Esophagus (tissue), 2 donors: ENCODE results near the gene IL1RL1. TPM values are rescaled to one million over a fixed set of nuclear protein-coding genes. Genes with fewer than 3 reads are reported as not detected.
A peak's percentile ranks its signal among the peaks of the same experiment; 100 is the strongest.

Source experiments
- H3K27ac ChIP-seq, 2 donors: one replicate each; pipeline ENCODE4 v1.5.1; 2013; ENCODE audit warnings: low read depth in 2 of 2, mild to moderate bottlenecking in 2 of 2, inconsistent platforms in 1 of 2, low read length in 1 of 2, moderate library complexity in 1 of 2
- H3K27me3 ChIP-seq, 2 donors: one replicate each; pipeline ENCODE4 v1.6.1; 2013; ENCODE audit warnings: low read length in 2 of 2, control low read depth in 1 of 2, mild to moderate bottlenecking in 1 of 2; ENCODE audit not compliant: insufficient read depth in 2 of 2, control insufficient read depth in 1 of 2
- H3K36me3 ChIP-seq, 2 donors: one replicate each; pipeline ENCODE4 v1.6.1; 2013; ENCODE audit warnings: low read length in 1 of 2; ENCODE audit not compliant: control insufficient read depth in 2 of 2, insufficient read depth in 2 of 2
- H3K4me1 ChIP-seq, 2 donors: one replicate each; pipeline ENCODE4 v1.6.1; 2013; ENCODE audit warnings: low read length in 1 of 2; ENCODE audit not compliant: control insufficient read depth in 2 of 2, insufficient read depth in 2 of 2
- H3K4me3 ChIP-seq, 2 donors: one replicate each; pipeline ENCODE4 v1.5.1; 2013; ENCODE audit warnings: low read length in 2 of 2, mild to moderate bottlenecking in 2 of 2, low read depth in 1 of 2, moderate library complexity in 1 of 2
- H3K9me3 ChIP-seq, 2 donors: one replicate each; pipeline ENCODE4 v1.6.1; 2013; ENCODE audit warnings: mild to moderate bottlenecking in 2 of 2, low read depth in 1 of 2, low read length in 1 of 2, moderate library complexity in 1 of 2; ENCODE audit not compliant: control insufficient read depth in 2 of 2, insufficient read depth in 1 of 2
- WGBS, 2 donors: extraction: QIAGEN DNeasy Blood & Tissue Kit; methylation state at CpG; one replicate each; pipeline ENCODE4 v1.1.7; 2013; 5-methylcytosine and 5-hydroxymethylcytosine counted together
- polyA plus RNA-seq, 2 donors: library from polyadenylated mRNA; stranded (reverse); fragments of 200-250 nt; gene quantifications; one replicate each; pipeline ENCODE4 v1.2.3, GENCODE V29; 2013
- donor health status: healthy with polysubstance abuse.
- donor health status: Bipolar disorder and iron deficiency.

The IL1RL1 gene
- polyA plus RNA-seq, 2 donors, result 0.18 to 0.44 TPM

DNA sequence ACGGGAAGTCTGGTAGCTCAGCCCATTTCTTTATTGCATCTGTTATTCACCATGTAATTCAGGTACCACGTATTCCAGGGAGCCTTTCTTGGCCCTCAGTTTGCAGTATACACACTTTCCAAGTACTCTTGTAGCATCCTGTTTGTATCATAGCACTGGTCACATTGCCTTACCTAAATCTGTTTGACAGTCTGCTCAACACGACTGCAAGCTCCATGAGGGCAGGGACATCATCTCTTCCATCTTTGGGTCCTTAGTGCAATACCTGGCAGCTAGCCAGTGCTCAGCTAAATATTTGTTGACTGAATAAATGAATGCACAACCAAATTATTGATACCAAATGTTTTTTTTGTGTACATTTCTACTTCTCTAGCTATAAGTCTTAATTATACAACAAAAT lies 33.0 kb downstream of the IL1RL1 start:
- H3K4me3 ChIP-seq, result no peak overlapping the region
- WGBS, 2 donors, result 88 to 93% methylated on average over 3 of the region's 3 CpGs
- no peaks in the 10 kb centered on the region for H3K4me1 ChIP-seq

DNA sequence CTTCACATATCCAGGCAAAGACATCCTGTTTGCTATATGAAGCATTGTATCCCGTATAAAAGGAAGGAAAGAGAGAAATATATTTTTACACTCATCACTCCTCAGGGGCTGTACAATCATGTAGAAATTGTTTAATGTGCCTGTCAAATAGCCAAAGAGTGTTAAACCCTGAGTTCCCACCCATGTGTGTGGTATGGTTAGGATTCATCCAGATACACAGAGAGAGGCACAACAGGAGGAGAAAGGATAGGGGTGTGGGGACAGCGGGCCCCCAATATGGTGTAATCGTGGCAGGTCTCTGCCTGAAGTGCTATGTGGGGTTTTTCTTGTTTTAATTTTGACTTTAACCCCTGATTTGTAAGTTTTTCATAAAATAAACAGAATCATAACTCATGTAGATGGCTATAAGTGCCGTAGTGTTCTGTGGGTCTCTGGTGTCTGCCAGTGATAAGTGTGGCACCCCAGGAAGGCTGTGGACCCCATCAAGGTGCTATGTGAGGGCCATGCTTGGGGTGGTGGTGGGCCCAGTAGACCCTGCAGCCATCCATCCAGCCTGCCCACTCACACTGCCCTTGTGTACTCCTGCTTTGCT lies 34.1 kb downstream of the IL1RL1 start:
- H3K4me1 ChIP-seq, result no peaks in the 10 kb centered on the region
- no peaks in the 10 kb centered on the region for H3K9me3 ChIP-seq
- H3K27ac ChIP-seq, result no peak overlapping the region
- no peaks in the 10 kb centered on the region for H3K36me3 ChIP-seq
- H3K4me3 ChIP-seq, result no peak overlapping the region
- H3K27me3 ChIP-seq, result no peaks in the 10 kb centered on the region
- 81 to 82% methylated on average over 4 of the region's 4 CpGs for WGBS, 2 donors

More for the DNA sequence above, 33.0 kb downstream of the IL1RL1 start:
- Histone ChIP-seq H3K9me3 (no peaks in the 10 kb centered on the region), H3K27me3 (no peaks in the 10 kb centered on the region), H3K27ac (no peak overlapping the region), H3K36me3 (no peaks in the 10 kb centered on the region)

DNA sequence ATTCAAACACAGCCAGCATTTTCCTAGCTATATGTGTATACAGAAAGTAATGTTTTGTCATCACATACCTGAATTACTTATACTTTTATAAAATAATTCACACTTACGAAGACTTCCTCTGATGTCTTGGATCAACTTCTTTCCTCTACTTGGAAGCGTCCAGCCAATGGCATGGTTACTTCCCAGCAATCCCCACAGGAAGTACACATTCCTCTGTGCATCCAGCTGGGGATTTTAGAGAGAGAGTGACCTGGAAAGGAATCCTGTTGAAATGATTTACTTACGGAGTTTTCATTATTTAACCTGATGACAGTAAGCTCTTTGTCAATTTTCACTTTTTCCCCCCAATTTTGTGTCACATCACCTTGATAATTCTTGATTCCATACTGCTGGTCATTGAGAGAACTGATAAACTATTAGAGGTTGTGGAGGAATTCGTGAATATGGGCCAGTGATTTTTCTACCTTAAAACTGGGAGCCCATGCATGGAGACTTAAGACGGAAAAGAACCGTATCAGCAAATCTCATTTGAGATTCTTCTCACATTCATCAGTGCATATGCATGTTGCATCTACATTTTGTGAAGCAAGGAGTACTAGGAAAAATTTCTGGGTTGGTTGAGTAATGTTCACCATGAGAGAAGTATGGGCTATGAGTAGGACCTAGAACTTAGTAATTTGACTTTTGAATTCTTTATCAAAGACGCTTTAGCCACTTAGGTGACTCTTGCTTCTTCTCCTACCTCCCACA lies 35.2 kb downstream of the IL1RL1 start:
- WGBS, 2 donors, result 83 to 87% methylated on average over 7 of the region's 7 CpGs
- Histone ChIP-seq H3K4me3 (no peak overlapping the region), H3K27ac (no peak overlapping the region), H3K36me3 (no peaks in the 10 kb centered on the region), H3K27me3 (no peaks in the 10 kb centered on the region), H3K4me1 (no peaks in the 10 kb centered on the region), H3K9me3 (no peaks in the 10 kb centered on the region)

DNA sequence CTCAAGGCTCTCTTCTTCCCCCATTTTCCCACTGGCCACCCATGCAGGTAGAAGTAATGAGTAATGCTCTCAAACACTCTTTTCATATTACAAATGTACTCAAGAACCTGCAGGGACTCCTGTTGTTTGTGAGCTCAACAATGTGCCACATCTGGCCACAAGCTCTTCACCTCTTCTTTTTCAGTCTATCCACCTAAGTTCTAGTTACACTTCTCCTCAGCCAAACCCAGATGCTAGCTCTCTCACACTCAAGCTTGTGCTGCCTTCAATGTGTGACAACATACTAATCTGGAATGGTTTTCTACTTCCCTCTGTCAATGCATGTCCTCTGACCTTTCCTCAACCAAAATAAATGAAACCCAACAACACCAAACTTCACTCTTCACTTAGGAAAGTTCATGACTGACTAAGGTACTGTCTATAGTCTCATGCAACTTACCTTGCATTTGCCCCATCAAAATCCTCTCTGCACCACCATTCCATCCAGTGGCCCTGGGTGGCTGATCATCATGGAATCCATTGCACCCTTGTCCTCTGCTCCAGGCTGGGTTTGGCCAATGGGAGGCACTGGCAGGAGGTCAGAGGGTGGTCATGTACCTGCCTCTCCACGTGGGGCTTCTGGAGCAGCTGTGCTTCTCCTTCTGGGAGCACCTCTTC lies 38.9 kb downstream of the IL1RL1 start:
- Histone ChIP-seq H3K4me3 (no peak overlapping the region), H3K4me1 (no peaks in the 10 kb centered on the region)
- 29 to 44% methylated on average over 1 of the region's 1 CpG for WGBS, 2 donors

DNA sequence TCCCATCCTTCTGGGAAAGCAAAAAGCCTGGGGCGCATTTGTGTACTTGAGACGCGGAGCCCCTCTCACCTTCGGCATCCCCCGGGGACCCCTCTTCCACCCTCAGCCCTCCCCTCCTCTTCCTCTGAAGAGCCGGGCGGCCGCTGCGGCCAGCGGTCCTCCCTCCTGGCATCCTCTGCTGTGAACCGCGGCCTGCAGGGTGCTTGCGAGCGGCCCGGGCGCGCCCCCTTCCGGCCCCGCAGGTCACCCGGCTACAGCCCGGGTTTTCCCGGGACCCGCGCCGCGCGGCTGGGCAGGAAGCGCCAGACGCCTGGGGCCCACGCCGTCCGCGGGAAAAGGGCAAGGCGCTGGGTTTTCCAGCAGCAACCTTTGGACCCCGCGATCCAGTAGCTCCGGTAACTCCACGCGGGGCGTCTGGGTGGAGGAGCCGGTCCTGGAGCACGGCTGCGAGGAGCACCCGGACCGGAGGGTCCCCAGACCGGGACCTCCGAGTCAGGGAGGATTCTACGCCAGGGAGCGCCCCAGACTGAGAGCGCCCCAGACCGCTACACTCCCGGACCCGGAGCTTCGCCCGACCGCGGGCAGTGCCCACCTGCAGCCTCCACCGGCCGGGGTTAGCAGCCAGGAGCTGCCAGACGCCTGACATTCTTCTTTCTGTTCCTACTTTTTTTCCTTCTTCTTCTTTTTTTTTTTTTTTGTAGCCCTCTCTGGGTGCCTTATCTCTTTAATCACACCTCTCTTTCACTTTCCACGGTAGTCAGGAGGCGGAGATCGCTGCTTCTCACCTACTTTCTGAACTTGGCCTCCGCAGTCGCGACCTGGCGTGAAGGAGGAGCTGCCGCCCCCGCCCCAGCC lies 44.4 kb downstream of the IL1RL1 start, which contains the start of gene IL18R1:
IL18R1 (plus strand) TSS at position 271 of the 855 bp plus-strand sequence. CDS start 6,865 bp downstream, outside the sequence.
- H3K27me3 ChIP-seq, result no peaks in the 10 kb centered on the region
- H3K27ac ChIP-seq, result peak within 1 kb of the TSS; percentile 53 to 59
- WGBS, 2 donors, result 1 to 2% methylated on average over 66 to 69 of the region's 69 CpGs
- no peaks in the 10 kb centered on the region for H3K36me3 ChIP-seq
- peak within 1 kb of the TSS; percentile 51 to 68 for H3K4me3 ChIP-seq
- H3K9me3 ChIP-seq, result no peaks in the 10 kb centered on the region
- H3K4me1 ChIP-seq, result no peaks in the 10 kb centered on the region

More for the DNA sequence above, 38.9 kb downstream of the IL1RL1 start:
- no peaks in the 10 kb centered on the region for H3K36me3 ChIP-seq
- H3K9me3 ChIP-seq, result no peaks in the 10 kb centered on the region
- no peak overlapping the region for H3K27ac ChIP-seq
- no peaks in the 10 kb centered on the region for H3K27me3 ChIP-seq

DNA sequence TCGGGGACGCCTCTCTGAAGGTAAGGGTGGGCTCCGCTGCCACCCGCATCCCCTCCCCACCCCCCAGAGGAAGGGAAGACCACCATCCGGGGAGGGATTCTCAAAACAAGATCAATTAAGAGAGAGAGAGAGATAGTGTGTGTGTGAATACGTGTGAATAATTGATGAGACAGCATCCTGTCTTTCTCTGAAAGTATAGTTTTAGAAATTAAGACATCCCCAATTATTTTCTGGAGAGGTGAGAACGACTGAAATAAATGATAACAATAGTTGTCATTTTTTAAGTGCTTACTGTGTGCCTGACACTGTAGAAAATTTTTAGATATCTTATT lies 45.0 kb downstream of the IL1RL1 start:
- Histone ChIP-seq H3K27ac (peak overlapping the region; percentile 3 to 59), H3K9me3 (no peaks in the 10 kb centered on the region), H3K27me3 (no peaks in the 10 kb centered on the region), H3K4me1 (no peaks in the 10 kb centered on the region), H3K4me3 (peak overlapping the region; percentile 51 to 68), H3K36me3 (no peaks in the 10 kb centered on the region)
- 7 to 8% methylated on average over 7 of the region's 7 CpGs for WGBS, 2 donors

DNA sequence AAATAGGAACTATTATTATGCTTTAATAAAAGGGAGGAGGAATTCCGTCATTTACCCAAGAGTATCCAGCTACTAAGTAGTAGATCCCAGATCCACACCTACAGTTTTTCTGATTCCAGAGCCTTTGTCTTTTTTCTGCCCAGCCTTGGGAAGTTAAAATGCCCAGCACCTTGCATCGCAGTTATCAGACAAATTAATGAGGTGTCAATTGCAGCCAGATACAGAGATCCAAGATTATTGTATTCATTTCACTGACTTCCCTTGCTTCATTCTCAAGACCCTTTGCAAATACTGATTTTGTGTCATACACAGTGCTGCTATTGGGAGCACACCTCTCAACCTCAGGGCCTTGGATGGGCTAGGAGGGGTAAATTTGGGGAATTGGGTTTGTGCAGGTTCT lies 45.4 kb downstream of the IL1RL1 start:
- Histone ChIP-seq H3K4me1 (no peaks in the 10 kb centered on the region), H3K4me3 (no peak overlapping the region), H3K27ac (no peak overlapping the region), H3K9me3 (no peaks in the 10 kb centered on the region), H3K36me3 (no peaks in the 10 kb centered on the region), H3K27me3 (no peaks in the 10 kb centered on the region)
- WGBS, 2 donors, result 73 to 77% methylated on average over 2 of the region's 2 CpGs

DNA sequence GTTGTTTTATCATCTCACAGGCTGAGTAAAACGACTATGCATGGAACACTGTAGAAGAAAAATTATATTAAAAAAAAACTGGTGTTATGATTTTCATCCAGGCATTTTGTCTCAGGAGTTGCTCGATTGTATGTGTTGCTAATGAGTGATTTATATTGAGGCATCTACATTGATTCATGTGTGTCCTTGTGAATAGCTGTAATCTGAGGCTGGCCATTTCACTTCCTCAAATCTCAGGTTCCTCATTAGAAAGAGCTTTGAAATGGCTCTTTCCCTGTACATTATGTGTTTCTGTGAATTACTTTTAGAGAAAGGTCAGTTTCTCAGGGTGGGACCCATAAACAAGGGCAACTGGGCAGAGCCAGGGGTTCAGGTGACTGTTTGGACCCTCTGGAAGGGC lies 46.6 kb downstream of the IL1RL1 start:
- no peaks in the 10 kb centered on the region for H3K36me3 ChIP-seq
- 48 to 62% methylated on average over 2 of the region's 2 CpGs for WGBS, 2 donors
- no peak overlapping the region for H3K4me3 ChIP-seq
- H3K4me1 ChIP-seq, result no peaks in the 10 kb centered on the region
- no peaks in the 10 kb centered on the region for H3K27me3 ChIP-seq
- peak overlapping the region in 1 of 2 donors; percentile 21 for H3K27ac ChIP-seq
- H3K9me3 ChIP-seq, result no peaks in the 10 kb centered on the region

DNA sequence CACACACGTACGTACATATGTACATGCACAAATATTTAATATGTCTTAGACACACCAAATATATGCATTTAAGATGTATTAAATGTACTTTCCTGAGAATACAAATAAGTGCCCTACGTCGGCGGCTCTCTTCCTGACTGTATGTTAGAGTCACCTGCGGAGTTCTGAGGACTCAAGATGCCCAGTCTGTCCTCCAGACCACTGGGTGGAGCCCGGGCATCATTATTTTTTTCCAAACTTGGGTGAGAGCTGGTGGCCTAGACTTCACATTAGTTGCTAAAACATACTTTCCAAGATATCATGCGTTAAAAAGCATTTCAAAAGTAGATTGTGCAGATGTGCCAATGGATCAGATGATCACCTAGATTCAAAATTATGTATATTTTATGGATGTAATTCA lies 47.1 kb downstream of the IL1RL1 start:
- Histone ChIP-seq H3K36me3 (no peaks in the 10 kb centered on the region), H3K9me3 (peaks cover 0 to under 1% of the 10 kb centered on the region in 2 donors), H3K4me1 (no peaks in the 10 kb centered on the region), H3K27ac (no peak overlapping the region), H3K27me3 (no peaks in the 10 kb centered on the region), H3K4me3 (no peak overlapping the region)
- WGBS, 2 donors, result 87 to 90% methylated on average over 8 of the region's 8 CpGs
